Brain pericyte (primary cell): ENCODE measurements around the gene APEH.

Source experiments
- DNase-seq: peaks from one replicate; pipeline ENCODE4 v3.0.0-alpha.2; 2012; ENCODE audit warnings: low read depth, low spot score

APEH gene

GRCh38 chr3:49650637-49651036 lies 23.5 kb upstream of the APEH start:
- DNase-seq = no peak

- no peak for DNase-seq
Measured at GRCh38 chr3:49652218-49652902, 21.8 kb upstream of the APEH start.

- DNase-seq = no peak
Measured at GRCh38 chr3:49652903-49653415, 21.2 kb upstream of the APEH start.

- no peak for DNase-seq
Measured at GRCh38 chr3:49653621-49654020, 20.5 kb upstream of the APEH start.

- no peak for DNase-seq
Measured at GRCh38 chr3:49654176-49654825, 19.9 kb upstream of the APEH start.

GRCh38 chr3:49654955-49655556 lies 19.1 kb upstream of the APEH start:
- DNase-seq = no peak

- DNase-seq = no peak
Measured at GRCh38 chr3:49655731-49656285, 18.3 kb upstream of the APEH start.

GRCh38 chr3:49656541-49657112 lies 17.5 kb upstream of the APEH start:
- no peak for DNase-seq

- DNase-seq = no peak
Measured at GRCh38 chr3:49657208-49657915, 16.8 kb upstream of the APEH start.

- DNase-seq = no peak
Measured at GRCh38 chr3:49658711-49659110, 15.4 kb upstream of the APEH start.

- no peak for DNase-seq
Measured at GRCh38 chr3:49659756-49660155, 14.4 kb upstream of the APEH start.

- DNase-seq = no peak
Measured at GRCh38 chr3:49661281-49661680, 12.9 kb upstream of the APEH start.

GRCh38 chr3:49662021-49662420 lies 12.1 kb upstream of the APEH start:
- no peak for DNase-seq

GRCh38 chr3:49662720-49663413 lies 11.3 kb upstream of the APEH start:
- DNase-seq = no peak

- no peak for DNase-seq
Measured at GRCh38 chr3:49663831-49664230, 10.3 kb upstream of the APEH start.

GRCh38 chr3:49664300-49664699 lies 9.9 kb upstream of the APEH start:
- no peak for DNase-seq

GRCh38 chr3:49665822-49666519 lies 8.2 kb upstream of the APEH start:
- no peak for DNase-seq

- no peak for DNase-seq
Measured at GRCh38 chr3:49666592-49666991, 7.6 kb upstream of the APEH start.

- no peak for DNase-seq
Measured at GRCh38 chr3:49667701-49668413, 6.3 kb upstream of the APEH start.

GRCh38 chr3:49668414-49668797 lies 5.7 kb upstream of the APEH start:
- DNase-seq = no peak
